Caco-2 (cell line): ENCODE measurements around the gene ZBTB44. TPM values are rescaled to one million over a fixed set of nuclear protein-coding genes. Genes with fewer than 3 reads are reported as not detected.

Experiments
- BruUV-seq: library from RNA; stranded (reverse); fragments of 400-500 nt; replicated peaks from 2 replicates; lab custom pipeline; 2021; lab: Mats Ljungman, UMichigan
- CTCF ChIA-PET: fragments of 300-600 bp; sonication (Branson Sonifier 250); formaldehyde crosslinking; loops from one replicate; lab custom pipeline; 2022; ENCODE audit warnings: antibody characterized with exemption; lab: Charles Lee
- POLR2A ChIA-PET: fragments of 300-600 bp; sonication (Branson Sonifier 250); formaldehyde crosslinking; loops from one replicate; lab custom pipeline; 2022; ENCODE audit warnings: antibody characterized with exemption; lab: Charles Lee
- DNase-seq, 2 experiments: peaks; one replicate each; pipeline versions ENCODE4 v3.0.0 to v3.0.0-alpha.2; 2020 to 2022
- H3K27me3 ChIP-seq: replicated peaks from 2 replicates; pipeline ENCODE4 v1.6.0; 2011; ENCODE audit warnings: low read length; ENCODE audit not compliant: control insufficient read depth, insufficient read depth
- H3K36me3 ChIP-seq: 2 replicates; pipeline ENCODE4 v1.5.1; 2011; ENCODE audit warnings: low read length; ENCODE audit not compliant: control insufficient read depth, insufficient read depth
- H3K4me1 ChIP-seq: fragments of 250-450 bp; sonication (Bioruptor Pico); 2 replicates; pipeline ENCODE4 v1.5.1; 2020; ENCODE audit warnings: mild to moderate bottlenecking
- H3K4me3 ChIP-seq: 2 replicates; pipeline ENCODE4 v1.5.1; 2011; ENCODE audit warnings: low read depth, mild to moderate bottlenecking, control low read depth, low read length
- H3K9me3 ChIP-seq: fragments of 250-450 bp; sonication (Bioruptor Pico); 2 replicates; pipeline ENCODE4 v1.5.1; 2020; ENCODE audit warnings: mild to moderate bottlenecking, moderate library complexity
- H3K27ac Mint-ChIP-seq: one replicate; pipeline ENCODE4 v1.8.0; 2022; ENCODE audit warnings: mixed read lengths; ENCODE audit not compliant: unreplicated experiment
- H3K27me3 Mint-ChIP-seq: one replicate; pipeline ENCODE4 v1.8.0; 2022; ENCODE audit warnings: mixed read lengths; ENCODE audit not compliant: insufficient read depth, unreplicated experiment
- H3K36me3 Mint-ChIP-seq: one replicate; pipeline ENCODE4 v1.8.0; 2022; ENCODE audit warnings: mild to moderate bottlenecking, mixed read lengths; ENCODE audit not compliant: insufficient read depth, unreplicated experiment
- H3K4me1 Mint-ChIP-seq: one replicate; pipeline ENCODE4 v1.8.0; 2022; ENCODE audit warnings: low read depth, mixed read lengths; ENCODE audit not compliant: unreplicated experiment
- H3K4me3 Mint-ChIP-seq: one replicate; pipeline ENCODE4 v1.8.0; 2022; ENCODE audit warnings: mild to moderate bottlenecking, moderate library complexity, mixed read lengths; ENCODE audit not compliant: unreplicated experiment
- H3K9me3 Mint-ChIP-seq: one replicate; pipeline ENCODE4 v1.8.0; 2022; ENCODE audit warnings: mixed read lengths; ENCODE audit not compliant: unreplicated experiment
- intact Hi-C: fragments of 100-400 bp; cut with micrococcal nuclease; formaldehyde crosslinking; loops from one replicate; pipeline ENCODE4 v1.10.0; 2022; ENCODE audit not compliant: unreplicated experiment
- total RNA-seq: library from RNA; stranded (reverse); gene quantifications from 2 replicates; pipeline ENCODE4 v1.2.3, GENCODE V29; 2022
- TF ChIP-seq, protein P1 (sequence below), 2 experiments: fragments of 200-600 bp in 1 of 2; IDR thresholded peaks; 1 replicate in 1 of 2; 2 replicates in 1 of 2; pipeline versions ENCODE4 v1.5.1 to v1.8.0; 2011 to 2022; ENCODE audit warnings: antibody characterized with exemption in 1 of 2, control low read depth in 1 of 2, inconsistent platforms in 1 of 2, low read depth in 1 of 2, low read length in 1 of 2, mild to moderate bottlenecking in 1 of 2, moderate library complexity in 1 of 2; ENCODE audit not compliant: insufficient read depth in 1 of 2, severe bottlenecking in 1 of 2, unreplicated experiment in 1 of 2

The ZBTB44 gene
- total RNA-seq, 1 experiment from 2014 or later = 53.6 TPM

DNA sequence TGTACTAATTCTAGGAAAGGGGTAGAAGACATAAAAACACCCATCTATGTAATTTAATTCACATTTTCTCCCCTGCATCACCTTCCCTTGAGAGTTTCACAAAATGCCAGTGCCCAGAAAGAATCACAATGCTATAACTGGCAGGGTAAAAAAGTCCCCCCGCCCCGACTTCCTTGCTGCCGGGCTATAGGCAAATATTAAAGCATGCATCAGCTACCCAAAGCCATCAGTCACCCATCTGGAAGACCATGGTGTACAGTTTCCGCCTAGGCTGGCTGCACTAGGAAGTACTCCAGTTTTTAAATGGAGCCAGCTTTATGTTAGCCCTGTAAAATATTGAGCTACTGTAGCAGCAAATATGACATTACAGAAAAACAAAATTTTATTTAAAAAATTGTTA lies 87.3 kb downstream of the ZBTB44 start:
- Histone ChIP-seq H3K9me3 (no peaks in the 10 kb centered on the region), H3K4me1 (no peaks in the 10 kb centered on the region), H3K27me3 (no peaks in the 10 kb centered on the region), H3K36me3 (no peaks in the 10 kb centered on the region), H3K4me3 (no peak overlapping the region)
- intact Hi-C loops = no loop called here
- H3K27ac Mint-ChIP-seq = no peak overlapping the region
- TF ChIP-seq, protein P1, sequence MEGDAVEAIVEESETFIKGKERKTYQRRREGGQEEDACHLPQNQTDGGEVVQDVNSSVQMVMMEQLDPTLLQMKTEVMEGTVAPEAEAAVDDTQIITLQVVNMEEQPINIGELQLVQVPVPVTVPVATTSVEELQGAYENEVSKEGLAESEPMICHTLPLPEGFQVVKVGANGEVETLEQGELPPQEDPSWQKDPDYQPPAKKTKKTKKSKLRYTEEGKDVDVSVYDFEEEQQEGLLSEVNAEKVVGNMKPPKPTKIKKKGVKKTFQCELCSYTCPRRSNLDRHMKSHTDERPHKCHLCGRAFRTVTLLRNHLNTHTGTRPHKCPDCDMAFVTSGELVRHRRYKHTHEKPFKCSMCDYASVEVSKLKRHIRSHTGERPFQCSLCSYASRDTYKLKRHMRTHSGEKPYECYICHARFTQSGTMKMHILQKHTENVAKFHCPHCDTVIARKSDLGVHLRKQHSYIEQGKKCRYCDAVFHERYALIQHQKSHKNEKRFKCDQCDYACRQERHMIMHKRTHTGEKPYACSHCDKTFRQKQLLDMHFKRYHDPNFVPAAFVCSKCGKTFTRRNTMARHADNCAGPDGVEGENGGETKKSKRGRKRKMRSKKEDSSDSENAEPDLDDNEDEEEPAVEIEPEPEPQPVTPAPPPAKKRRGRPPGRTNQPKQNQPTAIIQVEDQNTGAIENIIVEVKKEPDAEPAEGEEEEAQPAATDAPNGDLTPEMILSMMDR (IDR thresholded peaks at IDR 0.05; ENCODE audit: insufficient read depth in 1 of 2, low read depth in 1 of 2, low read length in 1 of 2, severe bottlenecking in 1 of 2, unreplicated experiment in 1 of 2) = no peak
- H3K36me3 Mint-ChIP-seq = no peaks in the 10 kb centered on the region
- ChIA-PET CTCF (no interaction called here), POLR2A (no interaction called here)
- no peak for DNase-seq
- no peak overlapping the region for H3K4me3 Mint-ChIP-seq
- H3K27me3 Mint-ChIP-seq = no peaks in the 10 kb centered on the region
- no peaks in the 10 kb centered on the region for H3K9me3 Mint-ChIP-seq
- no peaks in the 10 kb centered on the region for H3K4me1 Mint-ChIP-seq
- no TSS peak for BruUV-seq

GRCh38 chr11:130223291-130223971 lies 91.3 kb downstream of the ZBTB44 start:
- H3K9me3 ChIP-seq = no peaks in the 10 kb centered on the region

GRCh38 chr11:130220311-130221035 lies 94.2 kb downstream of the ZBTB44 start:
- peak; percentile 23 to 43 for DNase-seq
- H3K27ac Mint-ChIP-seq = no peak overlapping the region
- no peaks in the 10 kb centered on the region for H3K27me3 Mint-ChIP-seq
- CTCF ChIA-PET = no interaction called here
- H3K4me3 ChIP-seq = no peak overlapping the region
- intact Hi-C loops = no loop called here
- no peak overlapping the region for H3K4me3 Mint-ChIP-seq
- POLR2A ChIA-PET = no interaction called here
- peaks cover 8% of the 10 kb centered on the region; the same call in 1 of the 2 replicates for H3K4me1 ChIP-seq
- H3K4me1 Mint-ChIP-seq = peaks cover 9% of the 10 kb centered on the region
- TF ChIP-seq, protein P1 (IDR thresholded peaks at IDR 0.05; ENCODE audit: insufficient read depth in 1 of 2, low read depth in 1 of 2, low read length in 1 of 2, severe bottlenecking in 1 of 2, unreplicated experiment in 1 of 2) = no peak
- no TSS peak for BruUV-seq
- H3K9me3 ChIP-seq = no peaks in the 10 kb centered on the region
- H3K36me3 ChIP-seq = no peaks in the 10 kb centered on the region
- H3K9me3 Mint-ChIP-seq = no peaks in the 10 kb centered on the region
- H3K27me3 ChIP-seq = no peaks in the 10 kb centered on the region
- peaks cover 25% of the 10 kb centered on the region for H3K36me3 Mint-ChIP-seq

More at GRCh38 chr11:130223291-130223971, 91.3 kb downstream of the ZBTB44 start:
- BruUV-seq = no TSS peak
- H3K9me3 Mint-ChIP-seq = no peaks in the 10 kb centered on the region
- intact Hi-C loops = no loop called here
- no peaks in the 10 kb centered on the region for H3K36me3 ChIP-seq
- H3K4me1 Mint-ChIP-seq = no peaks in the 10 kb centered on the region
- TF ChIP-seq, protein P1 (IDR thresholded peaks at IDR 0.05; ENCODE audit: insufficient read depth in 1 of 2, low read depth in 1 of 2, low read length in 1 of 2, severe bottlenecking in 1 of 2, unreplicated experiment in 1 of 2) = no peak
- H3K4me1 ChIP-seq = peaks cover 5% of the 10 kb centered on the region; the same call in 1 of the 2 replicates
- no peak overlapping the region for H3K4me3 ChIP-seq
- no peak overlapping the region for H3K27ac Mint-ChIP-seq
- H3K27me3 ChIP-seq = no peaks in the 10 kb centered on the region
- peaks cover 6% of the 10 kb centered on the region for H3K36me3 Mint-ChIP-seq
- H3K27me3 Mint-ChIP-seq = no peaks in the 10 kb centered on the region
- no peak overlapping the region for H3K4me3 Mint-ChIP-seq
- ChIA-PET POLR2A (no interaction called here), CTCF (no interaction called here)
- DNase-seq = no peak
